GM12865 (cell line): ENCODE measurements around the gene ZBTB20.

Experiments
- DNase-seq: peaks from one replicate; pipeline ENCODE4 v3.0.0; 2010; ENCODE audit warnings: low read depth
- H3K4me3 ChIP-seq: 2 replicates; pipeline ENCODE4 v1.5.1; 2011; ENCODE audit warnings: mild to moderate bottlenecking, low read depth, low read length, control low read depth
- CTCF ChIP-seq: IDR thresholded peaks from 2 replicates; pipeline ENCODE4 v1.5.1; 2011; ENCODE audit warnings: low read length, control low read depth, low read depth, inconsistent platforms; ENCODE audit not compliant: insufficient read depth; ENCODE audit errors: missing control alignments

ZBTB20 gene

GRCh38 chr3:114508976-114509375 lies 638.1 kb downstream of the ZBTB20 start:
- no peak for DNase-seq
- TF ChIP-seq CTCF: no peak
- no peak overlapping the region for H3K4me3 ChIP-seq

GRCh38 chr3:114508208-114508607 lies 638.9 kb downstream of the ZBTB20 start:
- TF ChIP-seq CTCF: no peak
- no peak for DNase-seq
- no peak overlapping the region for H3K4me3 ChIP-seq

GRCh38 chr3:114506591-114507300 lies 640.3 kb downstream of the ZBTB20 start:
- TF ChIP-seq CTCF: no peak
- no peak overlapping the region for H3K4me3 ChIP-seq
- no peak for DNase-seq

GRCh38 chr3:114504941-114505628 lies 642.0 kb downstream of the ZBTB20 start:
- no peak for DNase-seq
- TF ChIP-seq CTCF: no peak
- H3K4me3 ChIP-seq: no peak overlapping the region

- no peak for TF ChIP-seq CTCF
- no peak overlapping the region for H3K4me3 ChIP-seq
- peak; percentile 6 for DNase-seq
These were observed 644.9 kb downstream of the ZBTB20 start for GRCh38 chr3:114502204-114502603.

GRCh38 chr3:114499976-114500375 lies 647.1 kb downstream of the ZBTB20 start:
- no peak overlapping the region for H3K4me3 ChIP-seq
- DNase-seq: peak; percentile 37
- no peak for TF ChIP-seq CTCF
